Mucosa of rectum (tissue), 2 donors: ENCODE measurements around the gene CAPZB.

Source experiments
- H3K27ac ChIP-seq, 2 donors: one replicate each; pipeline ENCODE4 v1.7.0; 2013; ENCODE audit warnings: inconsistent platforms in 2 of 2, low read depth in 2 of 2, low read length in 2 of 2
- H3K27me3 ChIP-seq, 2 donors: one replicate each; pipeline ENCODE4 v1.7.0; 2013; ENCODE audit warnings: low read length in 2 of 2; ENCODE audit not compliant: control insufficient read depth in 2 of 2, insufficient read depth in 2 of 2
- H3K36me3 ChIP-seq, 2 donors: one replicate each; pipeline ENCODE4 v1.7.0; 2013; ENCODE audit warnings: low read length in 2 of 2; ENCODE audit not compliant: control insufficient read depth in 2 of 2, insufficient read depth in 2 of 2
- H3K4me1 ChIP-seq, 2 donors: one replicate each; pipeline ENCODE4 v1.7.0; 2013; ENCODE audit warnings: low read length in 2 of 2, mild to moderate bottlenecking in 1 of 2; ENCODE audit not compliant: control insufficient read depth in 2 of 2, insufficient read depth in 2 of 2
- H3K4me3 ChIP-seq, 2 donors: one replicate each; pipeline ENCODE4 v1.7.0; 2013; ENCODE audit warnings: low read length in 2 of 2
- H3K9ac ChIP-seq, 2 donors: one replicate each; pipeline ENCODE4 v1.7.0; 2013; ENCODE audit warnings: low read length in 2 of 2, low read depth in 1 of 2, mild to moderate bottlenecking in 1 of 2
- H3K9me3 ChIP-seq, 2 donors: one replicate each; pipeline ENCODE4 v1.7.0; 2013; ENCODE audit warnings: low read length in 2 of 2; ENCODE audit not compliant: control insufficient read depth in 2 of 2
- donor health status: healthy.
- donor health status: Normal muscosa, but diverticular disease.

The CAPZB gene

DNA sequence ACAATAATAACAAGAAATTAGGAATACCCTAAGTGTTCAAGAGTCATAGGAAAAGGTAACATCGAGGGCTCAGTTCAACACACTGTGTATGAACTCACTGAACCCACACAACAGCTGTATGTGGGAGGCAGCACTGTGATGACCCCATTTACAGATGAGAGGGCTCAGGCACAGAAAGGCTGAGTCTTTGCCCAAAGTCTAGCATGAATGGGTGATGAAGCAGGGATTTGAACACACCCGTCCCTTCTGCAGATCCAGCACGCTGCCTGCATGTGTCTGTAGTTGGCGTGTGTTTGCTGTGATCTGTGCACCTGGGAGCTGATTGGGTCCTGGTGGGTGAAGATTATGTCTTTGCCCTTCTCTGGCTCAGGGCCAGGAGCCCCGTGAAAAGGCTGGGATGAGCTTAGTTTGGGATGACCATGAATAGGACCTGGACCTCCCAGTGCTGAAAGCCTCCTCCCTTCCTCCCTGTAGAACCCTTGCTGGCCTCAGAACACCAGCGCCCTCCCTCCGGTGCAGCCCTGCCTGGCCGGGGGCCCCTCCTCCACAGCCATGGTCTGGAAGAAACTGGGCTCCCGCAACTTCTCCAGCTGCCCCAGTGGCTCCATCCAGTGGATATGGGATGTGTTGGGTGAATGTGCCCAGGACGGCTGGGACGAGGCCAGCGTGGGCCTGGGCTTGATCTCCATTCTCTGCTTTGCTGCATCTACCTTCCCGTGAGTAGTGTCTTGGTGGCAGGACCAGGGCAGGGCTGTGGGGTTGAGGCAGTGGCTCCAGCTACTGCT, 168.0 kb downstream of the CAPZB start:
- Histone ChIP-seq H3K4me1 (peaks cover 10 to 18% of the 10 kb centered on the region in 2 donors), H3K27ac (no peak overlapping the region), H3K9me3 (no peaks in the 10 kb centered on the region), H3K27me3 (no peaks in the 10 kb centered on the region), H3K36me3 (peaks cover 2 to 10% of the 10 kb centered on the region in 2 donors), H3K9ac (no peak overlapping the region), H3K4me3 (no peak overlapping the region)

DNA sequence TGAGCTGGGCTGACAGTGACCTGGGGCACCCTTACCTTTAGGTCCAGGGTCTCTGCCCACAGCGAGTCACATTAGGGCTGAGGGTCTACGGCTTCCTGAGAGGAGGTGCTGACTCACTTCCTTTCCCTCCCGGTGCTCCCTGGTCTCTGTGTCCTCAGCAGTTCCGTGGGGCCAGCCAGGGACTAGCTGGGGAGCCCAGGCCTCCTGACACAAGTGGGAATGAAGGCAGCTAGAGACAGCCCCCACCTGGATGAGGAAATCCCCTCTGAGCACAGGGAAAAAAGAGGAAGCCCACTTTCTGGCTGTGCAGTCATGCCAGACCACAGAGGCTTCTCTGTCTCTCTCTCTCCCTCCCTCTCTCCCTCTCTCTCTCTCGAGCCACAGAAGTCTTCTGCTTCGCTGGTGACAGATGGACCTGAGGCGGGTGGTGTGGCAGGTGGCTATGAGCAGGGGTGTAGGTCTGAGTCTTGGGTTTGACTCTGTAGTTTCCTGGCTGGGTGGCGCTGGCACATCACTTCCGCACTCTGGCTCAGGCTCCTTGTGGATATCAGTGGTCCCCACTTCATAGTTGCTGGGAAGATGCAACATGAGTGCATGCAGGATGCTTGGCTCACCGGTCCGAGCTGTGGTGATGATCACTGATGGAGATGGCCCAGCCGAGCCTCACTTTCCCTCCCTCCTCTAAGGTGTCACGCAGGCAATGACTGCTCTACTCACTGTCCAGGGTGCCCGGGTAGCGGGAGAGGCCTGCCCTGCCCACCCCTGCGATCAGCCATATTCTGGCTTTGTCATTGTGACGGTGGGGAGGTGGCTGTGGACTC, 169.8 kb downstream of the CAPZB start:
- Histone ChIP-seq H3K9me3 (no peaks in the 10 kb centered on the region), H3K4me1 (peaks cover 21 to 27% of the 10 kb centered on the region in 2 donors), H3K36me3 (peaks cover 0 to 7% of the 10 kb centered on the region in 2 donors), H3K27ac (no peak overlapping the region), H3K27me3 (no peaks in the 10 kb centered on the region), H3K4me3 (no peak overlapping the region), H3K9ac (no peak overlapping the region)

DNA sequence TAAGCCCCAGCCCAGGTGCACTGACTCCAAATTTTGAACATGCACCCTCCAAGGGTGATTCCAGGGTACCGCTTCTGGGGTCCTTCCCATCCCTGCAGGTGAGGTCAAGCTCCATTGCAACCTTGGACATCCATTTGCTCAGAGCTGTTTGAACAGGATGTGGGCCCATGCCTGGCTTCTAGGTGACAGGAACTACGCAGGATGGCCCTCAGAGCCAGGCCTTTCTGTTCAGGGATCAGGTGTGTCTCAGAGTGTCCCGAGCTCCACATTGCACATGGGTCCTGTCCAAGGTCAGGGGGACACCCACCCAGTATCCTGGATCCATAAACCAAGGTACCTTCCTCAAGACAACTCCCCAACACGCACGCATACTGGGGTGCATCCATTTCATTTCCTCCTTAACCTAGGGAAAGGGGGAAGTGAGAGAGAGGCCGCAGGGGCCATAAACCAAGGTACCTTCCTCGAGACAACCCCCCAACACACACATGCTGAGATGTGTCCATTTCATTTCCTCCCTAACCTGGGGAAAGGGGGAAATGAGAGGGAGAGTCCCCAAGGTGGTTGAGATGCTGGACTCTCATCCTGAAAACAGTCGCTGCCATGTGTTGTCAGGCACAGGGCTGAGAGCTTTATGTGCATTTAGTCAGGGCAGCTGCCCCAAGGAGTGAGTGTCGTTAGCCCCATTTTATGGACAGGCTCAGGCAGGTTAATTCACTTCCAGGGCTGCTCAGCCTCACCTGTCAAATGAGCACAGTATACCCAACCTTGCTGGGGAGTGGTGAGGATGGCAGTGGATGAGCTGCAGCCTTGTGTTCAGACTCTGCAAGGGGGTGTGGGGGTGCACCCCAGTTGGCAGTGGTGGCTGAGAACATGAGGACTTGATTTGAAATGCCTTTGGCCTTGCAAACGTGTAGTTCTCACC, 171.1 kb downstream of the CAPZB start:
- no peaks in the 10 kb centered on the region for H3K9me3 ChIP-seq
- no peak overlapping the region for H3K4me3 ChIP-seq
- H3K4me1 ChIP-seq, result peaks cover 25 to 28% of the 10 kb centered on the region in 2 donors
- H3K27ac ChIP-seq, result no peak overlapping the region
- H3K36me3 ChIP-seq, result peaks cover 0 to 7% of the 10 kb centered on the region in 2 donors
- H3K9ac ChIP-seq, result no peak overlapping the region
- no peaks in the 10 kb centered on the region for H3K27me3 ChIP-seq

DNA sequence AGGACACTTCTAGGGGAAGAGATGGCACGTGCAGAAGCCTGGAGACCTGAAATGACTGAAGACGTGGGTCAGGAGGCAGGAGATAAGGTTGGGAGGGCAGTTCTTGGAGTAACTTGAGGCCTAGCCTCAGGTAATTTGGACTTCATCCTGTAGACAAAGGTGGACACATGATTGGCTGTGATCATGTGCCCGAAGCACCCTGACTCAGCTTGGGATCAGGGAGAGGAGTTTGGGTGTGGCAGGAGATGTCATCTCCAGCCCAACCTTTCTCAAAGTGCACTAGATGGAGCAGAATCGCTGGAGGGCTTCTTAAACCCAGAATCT, 171.7 kb downstream of the CAPZB start:
- no peak overlapping the region for H3K27ac ChIP-seq
- peaks cover 0 to 4% of the 10 kb centered on the region in 2 donors for H3K36me3 ChIP-seq
- no peak overlapping the region for H3K9ac ChIP-seq
- H3K9me3 ChIP-seq, result no peaks in the 10 kb centered on the region
- H3K27me3 ChIP-seq, result no peaks in the 10 kb centered on the region
- peaks cover 30 to 31% of the 10 kb centered on the region in 2 donors for H3K4me1 ChIP-seq
- no peak overlapping the region for H3K4me3 ChIP-seq

DNA sequence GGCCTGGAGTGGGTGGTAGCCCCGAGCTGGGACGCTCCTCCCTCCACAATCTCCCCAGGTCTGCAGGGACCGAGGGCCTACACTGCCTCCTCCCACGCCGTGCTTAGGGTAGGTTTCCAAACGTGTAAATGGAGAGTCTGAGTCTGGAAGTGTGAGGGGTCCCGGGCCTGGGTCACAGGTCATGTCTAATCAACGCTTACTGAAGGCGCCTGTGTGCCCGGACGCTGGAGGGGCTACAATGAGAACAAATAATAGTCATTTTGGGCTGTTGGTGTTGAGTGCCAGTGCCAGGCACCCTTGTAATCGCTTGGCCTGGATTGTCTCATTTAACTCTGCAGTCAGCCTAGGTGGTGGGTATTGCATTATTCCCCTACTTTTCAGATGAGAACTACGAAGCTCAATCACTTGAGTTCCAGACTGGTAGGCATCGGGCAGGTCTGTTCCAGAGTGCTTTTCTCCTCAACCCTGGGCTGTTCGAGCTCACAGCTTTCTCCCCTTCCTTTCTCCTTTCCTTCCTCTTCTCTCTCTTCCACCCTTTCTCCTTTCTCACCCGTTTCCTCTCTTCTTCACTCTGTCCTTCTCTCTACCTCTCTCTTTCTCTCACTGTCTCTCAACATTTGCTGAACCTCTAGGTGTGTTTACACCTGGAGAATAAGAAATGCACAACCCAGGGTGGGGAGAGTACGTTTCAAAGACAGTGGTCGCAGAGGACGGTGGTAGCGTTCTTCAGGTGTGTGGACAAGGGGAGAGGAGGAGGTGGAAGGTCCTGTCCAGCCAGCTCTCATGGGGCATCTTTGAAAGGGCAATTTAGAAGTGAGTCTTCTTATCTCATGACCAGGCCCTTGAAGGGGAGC, 172.3 kb downstream of the CAPZB start:
- Histone ChIP-seq H3K4me3 (peak overlapping the region; percentile 74 to 83), H3K4me1 (peaks cover 36 to 37% of the 10 kb centered on the region in 2 donors), H3K9ac (peak overlapping the region; percentile 81 to 89), H3K36me3 (peaks cover under 1 to 1% of the 10 kb centered on the region in 2 donors), H3K9me3 (no peaks in the 10 kb centered on the region), H3K27ac (peak overlapping the region; percentile 66 to 77), H3K27me3 (no peaks in the 10 kb centered on the region)

DNA sequence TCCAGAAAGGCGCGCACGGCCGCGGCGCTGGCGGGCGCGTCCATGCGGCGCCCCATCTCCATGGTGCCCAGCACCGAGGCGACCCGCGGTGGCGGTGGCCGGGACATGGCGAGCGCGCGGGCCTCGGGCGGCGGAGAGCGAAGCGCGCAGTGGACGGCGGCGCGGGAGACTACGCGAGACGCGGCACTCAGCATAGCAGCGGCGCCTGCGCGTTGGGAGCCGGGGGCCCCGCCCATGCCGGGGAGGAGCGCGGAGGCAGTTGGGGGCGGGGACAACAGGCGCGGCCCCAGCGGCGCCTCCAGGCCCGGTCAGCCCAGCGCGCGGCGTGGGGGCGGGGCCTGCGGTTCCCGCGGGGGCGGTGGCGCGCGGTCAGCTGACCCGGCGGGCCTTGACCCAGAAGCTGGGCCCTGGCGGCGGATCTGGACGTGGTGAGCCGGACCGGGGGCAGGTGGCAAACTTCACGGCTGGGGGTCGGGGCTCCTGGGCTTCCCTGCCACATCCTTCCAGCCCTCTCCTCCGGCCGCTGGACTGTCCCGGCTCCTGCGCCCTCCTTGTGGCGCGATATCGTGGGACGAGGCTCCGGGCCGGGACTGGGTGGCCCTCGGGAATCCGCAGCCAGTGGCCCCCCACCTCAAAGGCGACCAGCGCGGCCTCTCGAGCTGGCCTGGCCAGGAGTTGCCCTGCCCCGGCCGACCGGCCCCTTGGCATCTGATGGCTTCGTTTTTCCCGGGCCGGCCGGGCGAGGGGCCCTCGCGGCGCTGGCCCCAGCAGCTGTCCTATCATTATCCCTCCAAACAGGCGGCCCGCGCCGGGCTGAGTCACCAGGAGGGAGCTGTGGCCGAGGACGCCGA, 173.2 kb downstream of the CAPZB start, which contains the start of the genes AKR7A2 and SLC66A1:
AKR7A2 (minus strand) TSS at position 214 of the 851 bp plus-strand sequence; CDS start at position 194, 20 bp downstream.
SLC66A1 (plus strand) TSS at position 396 of the 851 bp plus-strand sequence. CDS start 5,352 bp downstream, outside the sequence.
- Histone ChIP-seq H3K9ac (peak within 1 kb of the TSS; percentile 81 to 89), H3K27me3 (no peaks in the 10 kb centered on the region), H3K4me1 (peaks cover 40 to 45% of the 10 kb centered on the region in 2 donors), H3K36me3 (peaks cover 6 to 8% of the 10 kb centered on the region in 2 donors), H3K4me3 (peak within 1 kb of the TSS; percentile 83 to 85), H3K27ac (peak within 1 kb of the TSS; percentile 77 to 80), H3K9me3 (no peaks in the 10 kb centered on the region)

DNA sequence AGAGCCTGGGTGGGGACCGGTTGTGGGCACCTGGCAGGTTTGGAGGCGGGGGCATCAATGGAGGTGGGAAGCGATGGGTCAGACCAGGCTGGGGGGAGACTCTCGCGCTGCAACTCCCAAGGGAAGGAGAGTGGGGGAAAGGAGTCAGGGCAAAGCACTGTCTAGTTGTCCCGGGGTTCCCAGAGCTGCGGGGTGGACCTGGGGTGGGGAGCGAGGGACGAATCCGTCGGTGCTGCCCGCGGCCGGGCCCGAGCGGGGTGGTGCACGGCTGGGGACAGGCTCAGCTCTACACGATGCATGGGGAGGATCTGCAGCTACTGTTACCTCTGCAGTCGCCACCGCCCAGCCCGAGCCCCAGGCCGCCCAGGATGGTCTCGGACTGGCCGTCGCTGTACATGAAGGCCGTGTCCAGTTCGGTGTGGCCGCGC, 173.8 kb downstream of the CAPZB start:
- Histone ChIP-seq H3K27ac (peak overlapping the region; percentile 77 to 80), H3K36me3 (peaks cover 9 to 15% of the 10 kb centered on the region in 2 donors), H3K27me3 (no peaks in the 10 kb centered on the region), H3K4me3 (peak overlapping the region; percentile 83 to 85), H3K4me1 (peaks cover 40 to 45% of the 10 kb centered on the region in 2 donors), H3K9me3 (no peaks in the 10 kb centered on the region), H3K9ac (peak overlapping the region; percentile 72 to 83)

DNA sequence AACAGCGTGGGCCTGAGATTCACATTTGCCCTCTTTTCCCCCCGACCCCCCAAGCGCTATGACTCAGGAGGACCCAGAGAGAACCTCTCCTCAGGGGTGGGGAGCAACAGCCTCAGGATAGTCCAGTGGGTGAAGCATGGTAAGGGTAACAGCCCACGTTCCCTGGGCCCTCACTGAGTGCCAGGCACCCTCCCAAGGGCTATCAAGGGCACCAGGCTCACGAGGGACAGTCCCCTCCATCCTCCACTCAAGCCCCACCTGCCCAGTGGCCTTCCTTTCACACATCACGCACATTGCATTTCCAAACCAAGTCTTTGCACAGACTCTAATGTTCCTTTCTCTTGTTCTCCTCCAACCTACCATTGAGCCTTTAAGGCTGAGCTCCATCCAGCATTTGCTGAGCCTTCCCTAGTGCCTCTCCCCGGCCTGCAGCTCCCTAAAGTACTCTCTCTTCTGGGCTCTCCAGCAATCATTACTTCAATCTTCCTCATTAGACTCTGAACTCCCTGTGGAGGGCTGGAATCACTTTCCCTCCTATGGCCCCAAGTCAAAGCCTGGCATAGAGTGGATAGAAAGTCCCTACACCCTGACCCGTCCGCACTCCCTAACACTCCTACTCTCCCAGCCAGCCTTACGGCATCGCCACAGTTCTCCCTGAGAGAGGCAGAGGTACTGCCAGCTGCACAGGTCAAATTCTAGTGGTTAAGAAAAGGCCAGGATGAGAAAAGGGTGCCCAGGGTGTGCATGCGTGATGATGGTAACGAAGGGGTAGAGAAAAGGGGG, 174.4 kb downstream of the CAPZB start:
- Histone ChIP-seq H3K4me1 (peaks cover 39 to 45% of the 10 kb centered on the region in 2 donors), H3K9ac (peak overlapping the region; percentile 72 to 83), H3K27ac (peak overlapping the region; percentile 77 to 80), H3K4me3 (peak overlapping the region; percentile 83 to 85), H3K9me3 (no peaks in the 10 kb centered on the region), H3K36me3 (peaks cover 15 to 18% of the 10 kb centered on the region in 2 donors), H3K27me3 (no peaks in the 10 kb centered on the region)
